Mesenchymal stem cell (in vitro differentiated cells and primary cell): ENCODE results near the gene RTN3.

Experiments
- DNase-seq: peaks from one replicate; pipeline ENCODE4 v3.0.0-alpha.2; 2013
- H2AFZ ChIP-seq: one replicate; pipeline ENCODE4 v1.6.1; 2013; ENCODE audit warnings: low read depth, mild to moderate bottlenecking, control low read depth, inconsistent platforms, low read length, moderate library complexity
- H2AK5ac ChIP-seq: 2 replicates; pipeline ENCODE4 v1.6.1; 2013; ENCODE audit warnings: low read length, moderate library complexity, mild to moderate bottlenecking, inconsistent platforms; ENCODE audit not compliant: severe bottlenecking
- H2BK120ac ChIP-seq: one replicate; pipeline ENCODE4 v1.6.1; 2013; ENCODE audit warnings: low read depth, mild to moderate bottlenecking, inconsistent platforms, low read length, moderate library complexity
- H2BK12ac ChIP-seq, 2 experiments: one replicate each; pipeline ENCODE4 v1.6.1; 2013; ENCODE audit warnings: inconsistent platforms in 2 of 2, low read length in 2 of 2, mild to moderate bottlenecking in 2 of 2, moderate library complexity in 2 of 2, control low read depth in 1 of 2
- H2BK15ac ChIP-seq: one replicate; pipeline ENCODE4 v1.6.1; 2013; ENCODE audit warnings: mild to moderate bottlenecking, low read depth, inconsistent platforms; ENCODE audit not compliant: poor library complexity, severe bottlenecking
- H2BK5ac ChIP-seq: 2 replicates; pipeline ENCODE4 v1.6.1; 2013; ENCODE audit warnings: low read depth, mild to moderate bottlenecking, low read length, control low read depth, inconsistent platforms; ENCODE audit not compliant: poor library complexity, severe bottlenecking
- H3K14ac ChIP-seq, 2 experiments: one replicate each; pipeline ENCODE4 v1.6.1; 2013; ENCODE audit warnings: inconsistent platforms in 2 of 2, low read length in 2 of 2, control low read depth in 1 of 2, mild to moderate bottlenecking in 1 of 2, moderate library complexity in 1 of 2
- H3K18ac ChIP-seq, 2 experiments: one replicate each; pipeline ENCODE4 v1.6.1; 2013; ENCODE audit warnings: inconsistent platforms in 2 of 2, low read length in 2 of 2, control low read depth in 1 of 2, low read depth in 1 of 2, mild to moderate bottlenecking in 1 of 2
- H3K23ac ChIP-seq, 2 experiments: one replicate each; pipeline ENCODE4 v1.6.1; 2013; ENCODE audit warnings: inconsistent platforms in 2 of 2, low read length in 2 of 2, mild to moderate bottlenecking in 2 of 2, moderate library complexity in 2 of 2, control low read depth in 1 of 2
- H3K27ac ChIP-seq: 2 replicates; pipeline ENCODE4 v1.5.1; 2013; ENCODE audit warnings: mild to moderate bottlenecking, moderate library complexity, low read length, control low read depth, inconsistent platforms; ENCODE audit not compliant: poor library complexity, severe bottlenecking
- H3K27me3 ChIP-seq, 2 experiments: 2 replicates each; pipeline versions ENCODE4 v1.6.1 to v1.7.0; 2013; ENCODE audit warnings: low read length in 2 of 2, mild to moderate bottlenecking in 2 of 2, moderate library complexity in 2 of 2, control low read depth in 1 of 2, inconsistent platforms in 1 of 2; ENCODE audit not compliant: control insufficient read depth in 1 of 2, insufficient read depth in 1 of 2
- H3K36me3 ChIP-seq, 2 experiments: 2 replicates each; pipeline versions ENCODE4 v1.6.1 to v1.7.0; 2013; ENCODE audit warnings: low read length in 2 of 2, control low read depth in 1 of 2, inconsistent platforms in 1 of 2, low read depth in 1 of 2, mild to moderate bottlenecking in 1 of 2; ENCODE audit not compliant: insufficient read depth in 2 of 2, control insufficient read depth in 1 of 2
- H3K4ac ChIP-seq, 2 experiments: one replicate each; pipeline ENCODE4 v1.6.1; 2013; ENCODE audit warnings: inconsistent platforms in 2 of 2, low read length in 2 of 2, mild to moderate bottlenecking in 2 of 2, moderate library complexity in 2 of 2, control low read depth in 1 of 2, low read depth in 1 of 2
- H3K4me1 ChIP-seq: 2 replicates; pipeline ENCODE4 v1.6.1; 2013; ENCODE audit warnings: low read depth, low read length, control low read depth; ENCODE audit not compliant: control insufficient read depth, insufficient read depth
- H3K4me2 ChIP-seq: 2 replicates; pipeline ENCODE4 v1.6.1; 2013; ENCODE audit warnings: low read length, mild to moderate bottlenecking, inconsistent platforms; ENCODE audit not compliant: poor library complexity, severe bottlenecking
- H3K4me3 ChIP-seq, 2 experiments: 2 replicates each; pipeline versions ENCODE4 v1.5.1 to v1.7.0; 2013; ENCODE audit warnings: low read length in 2 of 2, mild to moderate bottlenecking in 2 of 2, control low read depth in 1 of 2, low read depth in 1 of 2; ENCODE audit not compliant: insufficient read depth in 1 of 2
- H3K79me1 ChIP-seq: replicated peaks from 2 replicates; pipeline ENCODE4 v1.6.1; 2013; ENCODE audit warnings: mild to moderate bottlenecking, control low read depth, low read length, inconsistent platforms; ENCODE audit not compliant: poor library complexity, severe bottlenecking
- H3K9ac ChIP-seq: 2 replicates; pipeline ENCODE4 v1.7.0; 2013; ENCODE audit warnings: mild to moderate bottlenecking, low read length, moderate library complexity
- H3K9me3 ChIP-seq: 2 replicates; pipeline ENCODE4 v1.7.0; 2013; ENCODE audit warnings: mild to moderate bottlenecking, low read length; ENCODE audit not compliant: control insufficient read depth
- H4K8ac ChIP-seq: one replicate; pipeline ENCODE4 v1.6.1; 2013; ENCODE audit warnings: inconsistent platforms, mild to moderate bottlenecking, low read length, moderate library complexity
- H4K91ac ChIP-seq: one replicate; pipeline ENCODE4 v1.6.1; 2013; ENCODE audit warnings: mild to moderate bottlenecking, low read length, inconsistent platforms
- WGBS: methylation state at CpG from one replicate; pipeline ENCODE4 v1.1.7; 2013; ENCODE audit warnings: mixed read lengths; 5-methylcytosine and 5-hydroxymethylcytosine counted together

Gene RTN3

DNA sequence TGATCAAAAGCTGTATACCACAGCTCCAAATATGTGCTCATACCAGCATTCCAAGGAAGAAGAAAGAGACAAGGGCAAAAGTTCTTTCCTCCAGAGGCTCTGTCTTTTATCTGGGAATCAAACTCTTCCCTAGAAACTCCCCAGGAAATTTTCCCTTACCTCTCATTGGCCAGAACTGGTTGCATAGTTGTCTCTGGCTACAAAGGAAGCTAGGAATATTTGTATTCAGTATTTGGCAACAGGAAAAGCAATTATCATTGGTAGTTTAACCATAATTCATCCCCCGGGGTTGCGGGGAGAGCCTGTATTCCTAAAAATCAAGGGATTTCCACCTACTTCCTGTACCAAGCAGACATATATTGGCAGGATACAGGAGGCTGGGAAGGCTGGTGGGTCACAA lies 97.7 kb downstream of the RTN3 start:
- Histone ChIP-seq H3K14ac (no peak overlapping the region), H2AFZ (no peak overlapping the region), H2BK15ac (no peak overlapping the region), H2BK120ac (no peak overlapping the region), H3K4ac (no peak overlapping the region), H3K4me3 (no peak overlapping the region), H3K27ac (no peak overlapping the region), H3K9me3 (no peaks in the 10 kb centered on the region), H3K79me1 (no peaks in the 10 kb centered on the region), H3K4me1 (no peaks in the 10 kb centered on the region), H3K4me2 (no peak overlapping the region), H3K27me3 (no peaks in the 10 kb centered on the region), H3K18ac (no peak overlapping the region), H3K9ac (no peak overlapping the region), H2AK5ac (no peak overlapping the region), H4K8ac (no peak overlapping the region), H4K91ac (no peak overlapping the region), H2BK12ac (peak overlapping the region in 1 of 2 experiments; percentile 77), H3K36me3 (no peaks in the 10 kb centered on the region), H3K23ac (no peak overlapping the region), H2BK5ac (no peak overlapping the region)
- peak; percentile 68 for DNase-seq
- no CpG with 5 or more reads among the region's 2 CpGs for WGBS

DNA sequence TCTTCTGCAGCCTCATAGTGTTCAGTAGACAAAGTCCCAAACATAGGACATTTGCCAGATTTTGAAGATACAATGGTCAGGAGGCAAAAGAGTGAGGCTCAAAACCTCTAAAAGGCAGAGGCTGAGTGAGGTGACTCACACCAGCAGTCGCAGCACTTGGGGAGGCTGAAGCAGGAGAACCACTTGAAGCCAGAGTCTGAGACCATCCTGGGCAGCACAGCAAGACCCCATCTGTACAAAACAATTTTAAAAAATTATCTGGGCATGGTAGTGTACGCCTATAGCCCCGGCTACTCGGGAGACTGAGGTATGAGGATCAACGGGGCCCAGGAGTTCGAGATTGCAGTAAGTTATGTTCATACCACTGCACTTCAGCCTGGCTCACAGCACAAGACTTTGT lies 101.4 kb downstream of the RTN3 start:
- no peaks in the 10 kb centered on the region for H3K36me3 ChIP-seq
- 96% methylated on average over 6 of the region's 6 CpGs for WGBS
- H4K8ac ChIP-seq: no peak overlapping the region
- no peak overlapping the region for H3K14ac ChIP-seq
- peak overlapping the region in 1 of 2 experiments; percentile 50 for H2BK12ac ChIP-seq
- H2BK120ac ChIP-seq: no peak overlapping the region
- no peak overlapping the region for H2BK15ac ChIP-seq
- H2AK5ac ChIP-seq: no peak overlapping the region
- H3K4me1 ChIP-seq: no peaks in the 10 kb centered on the region
- H2AFZ ChIP-seq: no peak overlapping the region
- no peak overlapping the region for H4K91ac ChIP-seq
- H3K4me2 ChIP-seq: no peak overlapping the region
- H3K23ac ChIP-seq: no peak overlapping the region
- H3K27me3 ChIP-seq: no peaks in the 10 kb centered on the region
- DNase-seq: no peak
- H3K9ac ChIP-seq: no peak overlapping the region
- no peaks in the 10 kb centered on the region for H3K79me1 ChIP-seq
- no peak overlapping the region for H3K4me3 ChIP-seq
- H3K9me3 ChIP-seq: no peaks in the 10 kb centered on the region
- H2BK5ac ChIP-seq: no peak overlapping the region
- H3K18ac ChIP-seq: no peak overlapping the region
- H3K4ac ChIP-seq: no peak overlapping the region
- H3K27ac ChIP-seq: no peak overlapping the region

DNA sequence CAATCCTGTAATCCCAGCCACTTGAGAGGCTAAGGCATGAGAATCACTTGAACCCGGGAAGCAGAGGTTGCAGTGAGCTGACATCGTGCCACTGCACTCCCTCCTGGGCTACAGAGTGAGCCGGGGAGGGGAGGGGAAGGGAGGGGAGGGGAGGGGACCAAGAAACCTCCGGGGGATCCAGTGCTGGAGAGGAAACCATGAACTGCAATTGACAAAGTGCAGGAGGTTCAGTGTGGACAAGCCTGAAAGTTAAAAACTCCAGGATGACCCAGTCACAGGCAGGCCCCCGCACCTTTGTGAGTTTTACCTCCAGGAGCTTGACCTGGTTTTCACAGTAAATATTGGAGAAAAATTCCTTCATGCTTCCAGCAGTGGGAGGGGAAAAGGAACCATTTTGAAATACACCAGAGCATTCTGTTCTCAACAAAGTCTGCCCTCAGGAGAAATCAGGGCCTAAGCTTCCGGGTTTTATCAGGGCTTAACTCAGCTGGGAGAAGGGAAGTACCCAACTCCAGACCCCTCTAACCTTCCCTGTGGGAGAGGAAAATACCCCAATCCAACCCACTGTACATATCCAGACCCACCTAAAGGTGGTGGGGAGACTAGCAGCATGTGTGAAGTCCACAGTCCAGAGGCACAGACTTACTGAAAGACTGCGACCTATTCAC lies 102.8 kb downstream of the RTN3 start:
- 40% methylated on average over 7 of the region's 7 CpGs for WGBS
- no peak overlapping the region for H2BK5ac ChIP-seq
- H2BK15ac ChIP-seq: no peak overlapping the region
- no peak overlapping the region for H3K4me3 ChIP-seq
- H3K9ac ChIP-seq: no peak overlapping the region
- no peak overlapping the region for H3K4ac ChIP-seq
- H3K36me3 ChIP-seq: no peaks in the 10 kb centered on the region
- no peaks in the 10 kb centered on the region for H3K79me1 ChIP-seq
- no peak overlapping the region for H3K4me2 ChIP-seq
- H3K27ac ChIP-seq: no peak overlapping the region
- H3K9me3 ChIP-seq: no peaks in the 10 kb centered on the region
- no peaks in the 10 kb centered on the region for H3K27me3 ChIP-seq
- no peak overlapping the region for H3K14ac ChIP-seq
- H3K23ac ChIP-seq: no peak overlapping the region
- H2BK12ac ChIP-seq: no peak overlapping the region
- no peak overlapping the region for H2AK5ac ChIP-seq
- no peaks in the 10 kb centered on the region for H3K4me1 ChIP-seq
- no peak overlapping the region for H3K18ac ChIP-seq
- H2BK120ac ChIP-seq: no peak overlapping the region
- no peak overlapping the region for H4K91ac ChIP-seq
- no peak overlapping the region for H2AFZ ChIP-seq
- peak overlapping the region; percentile 52 for H4K8ac ChIP-seq
- no peak for DNase-seq

DNA sequence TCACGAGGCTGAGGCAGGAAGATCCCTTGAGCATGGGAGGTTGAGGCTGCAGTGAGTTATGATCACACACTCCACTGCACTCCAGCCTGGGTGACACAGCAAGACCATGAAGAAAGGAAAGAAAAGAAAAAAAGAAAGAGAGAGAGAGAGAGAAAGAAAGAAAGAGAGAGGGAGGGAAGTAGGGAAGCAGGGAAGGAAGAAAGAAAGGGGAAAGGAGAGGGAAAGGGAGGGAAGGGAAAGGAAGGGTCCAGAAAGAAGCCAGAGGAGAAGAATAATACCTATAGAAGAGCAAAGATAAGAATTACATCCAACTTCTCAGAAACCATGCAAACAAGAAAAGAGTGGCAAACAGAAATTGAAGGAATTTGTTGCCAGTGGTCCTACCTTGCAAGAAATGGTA lies 104.5 kb downstream of the RTN3 start:
- Histone ChIP-seq H3K79me1 (no peaks in the 10 kb centered on the region), H2BK5ac (no peak overlapping the region), H2BK120ac (no peak overlapping the region), H3K4me2 (no peak overlapping the region), H2BK12ac (no peak overlapping the region), H3K4ac (no peak overlapping the region), H4K8ac (no peak overlapping the region), H3K23ac (no peak overlapping the region), H2BK15ac (no peak overlapping the region), H3K9me3 (no peaks in the 10 kb centered on the region), H3K14ac (no peak overlapping the region), H3K27me3 (no peaks in the 10 kb centered on the region), H4K91ac (no peak overlapping the region), H3K4me1 (no peaks in the 10 kb centered on the region), H3K18ac (no peak overlapping the region), H2AK5ac (no peak overlapping the region), H3K9ac (no peak overlapping the region), H3K36me3 (no peaks in the 10 kb centered on the region), H2AFZ (no peak overlapping the region), H3K27ac (no peak overlapping the region), H3K4me3 (no peak overlapping the region)
- no peak for DNase-seq
- 88% methylated on average over 1 of the region's 1 CpG for WGBS
